Subcutaneous abdominal adipose tissue (tissue), 5 donors: ENCODE data around the gene CCDC85C.
A peak's percentile ranks its signal among the peaks of the same experiment; 100 is the strongest.

Source experiments
- H3K27ac ChIP-seq: one replicate; pipeline ENCODE4 v1.7.0; 2013; ENCODE audit warnings: low read depth, mild to moderate bottlenecking, inconsistent platforms, low read length, moderate library complexity
- H3K27me3 ChIP-seq, 5 donors: one replicate each; pipeline ENCODE4 v1.7.0; 2013; ENCODE audit warnings: low read length in 5 of 5, inconsistent platforms in 1 of 5; ENCODE audit not compliant: control insufficient read depth in 5 of 5, insufficient read depth in 4 of 5
- H3K36me3 ChIP-seq, 5 donors: one replicate each; pipeline ENCODE4 v1.7.0; 2013; ENCODE audit warnings: low read length in 5 of 5; ENCODE audit not compliant: control insufficient read depth in 5 of 5, insufficient read depth in 5 of 5
- H3K4me1 ChIP-seq, 5 donors: one replicate each; pipeline ENCODE4 v1.7.0; 2013; ENCODE audit warnings: low read length in 5 of 5, mild to moderate bottlenecking in 3 of 5, moderate library complexity in 1 of 5; ENCODE audit not compliant: control insufficient read depth in 5 of 5, insufficient read depth in 5 of 5
- H3K4me3 ChIP-seq, 5 donors: one replicate each; pipeline ENCODE4 v1.7.0; 2013; ENCODE audit warnings: low read length in 5 of 5, low read depth in 1 of 5
- H3K9ac ChIP-seq, 5 donors: one replicate each; pipeline ENCODE4 v1.7.0; 2013; ENCODE audit warnings: low read length in 5 of 5, mild to moderate bottlenecking in 4 of 5, moderate library complexity in 3 of 5
- H3K9me3 ChIP-seq, 5 donors: one replicate each; pipeline ENCODE4 v1.7.0; 2013; ENCODE audit warnings: low read length in 5 of 5; ENCODE audit not compliant: control insufficient read depth in 5 of 5
- donor health status: healthy.
- donor health status: healthy.
- donor health status: healthy.
- donor health status: healthy.
- donor health status: healthy.

The CCDC85C gene

GRCh38 chr14:99592394-99592793 is 11.6 kb downstream of the CCDC85C start:
- Histone ChIP-seq H3K9ac (peak overlapping the region in 1 of 5 donors; percentile 9), H3K4me1 (peaks cover 0 to 71% (median 34%) of the 10 kb centered on the region in 5 donors), H3K36me3 (no peaks in the 10 kb centered on the region), H3K27me3 (peaks cover 2 to 10% (median 5%) of the 10 kb centered on the region in 5 donors), H3K27ac (peak overlapping the region; percentile 70), H3K4me3 (no peak overlapping the region), H3K9me3 (no peaks in the 10 kb centered on the region)

GRCh38 chr14:99590746-99591555 is 13.1 kb downstream of the CCDC85C start:
- Histone ChIP-seq H3K27ac (no peak overlapping the region), H3K9ac (no peak overlapping the region), H3K4me1 (peaks cover 0 to 59% (median 20%) of the 10 kb centered on the region in 5 donors)

GRCh38 chr14:99589651-99590530 is 14.1 kb downstream of the CCDC85C start:
- Histone ChIP-seq H3K4me3 (no peak overlapping the region), H3K27ac (no peak overlapping the region), H3K9ac (no peak overlapping the region), H3K27me3 (peaks cover 2 to 10% (median 4%) of the 10 kb centered on the region in 5 donors), H3K4me1 (peaks cover 0 to 50% (median 20%) of the 10 kb centered on the region in 5 donors), H3K9me3 (no peaks in the 10 kb centered on the region), H3K36me3 (no peaks in the 10 kb centered on the region)

More at GRCh38 chr14:99590746-99591555, 13.1 kb downstream of the CCDC85C start:
- H3K9me3 ChIP-seq: no peaks in the 10 kb centered on the region
- no peaks in the 10 kb centered on the region for H3K36me3 ChIP-seq
- peaks cover 2 to 10% (median 4%) of the 10 kb centered on the region in 5 donors for H3K27me3 ChIP-seq
- H3K4me3 ChIP-seq: peak overlapping the region in 1 of 5 donors; percentile 7

- no peaks in the 10 kb centered on the region for H3K36me3 ChIP-seq
- H3K9me3 ChIP-seq: no peaks in the 10 kb centered on the region
- H3K27ac ChIP-seq: no peak overlapping the region
- H3K9ac ChIP-seq: no peak overlapping the region
- no peak overlapping the region for H3K4me3 ChIP-seq
- peaks cover 0 to 42% (median 20%) of the 10 kb centered on the region in 5 donors for H3K4me1 ChIP-seq
- H3K27me3 ChIP-seq: peaks cover 2 to 10% (median 4%) of the 10 kb centered on the region in 5 donors
Observed at GRCh38 chr14:99589031-99589441, 15.0 kb downstream of the CCDC85C start.

- H3K9me3 ChIP-seq: no peaks in the 10 kb centered on the region
- H3K9ac ChIP-seq: no peak overlapping the region
- H3K4me3 ChIP-seq: no peak overlapping the region
- no peaks in the 10 kb centered on the region for H3K36me3 ChIP-seq
- H3K27me3 ChIP-seq: peaks cover 2 to 10% (median 4%) of the 10 kb centered on the region in 5 donors
- H3K4me1 ChIP-seq: peaks cover 0 to 33% (median 14%) of the 10 kb centered on the region in 5 donors
- no peak overlapping the region for H3K27ac ChIP-seq
Observed at GRCh38 chr14:99587460-99588278, 16.3 kb downstream of the CCDC85C start.

GRCh38 chr14:99586761-99587459 is 17.1 kb downstream of the CCDC85C start:
- Histone ChIP-seq H3K36me3 (no peaks in the 10 kb centered on the region), H3K27ac (no peak overlapping the region)

GRCh38 chr14:99586054-99586760 is 17.8 kb downstream of the CCDC85C start:
- peaks cover 0 to 30% (median 9%) of the 10 kb centered on the region in 5 donors for H3K4me1 ChIP-seq
- no peak overlapping the region for H3K27ac ChIP-seq
- no peaks in the 10 kb centered on the region for H3K9me3 ChIP-seq
- no peak overlapping the region for H3K9ac ChIP-seq
- peaks cover 2 to 10% (median 7%) of the 10 kb centered on the region in 5 donors for H3K27me3 ChIP-seq
- H3K36me3 ChIP-seq: no peaks in the 10 kb centered on the region
- H3K4me3 ChIP-seq: no peak overlapping the region

More at GRCh38 chr14:99586761-99587459, 17.1 kb downstream of the CCDC85C start:
- Histone ChIP-seq H3K9me3 (no peaks in the 10 kb centered on the region), H3K9ac (no peak overlapping the region), H3K27me3 (peaks cover 2 to 10% (median 4%) of the 10 kb centered on the region in 5 donors), H3K4me3 (no peak overlapping the region), H3K4me1 (peaks cover 0 to 28% (median 12%) of the 10 kb centered on the region in 5 donors)

GRCh38 chr14:99584823-99585222 is 19.2 kb downstream of the CCDC85C start:
- Histone ChIP-seq H3K4me1 (peaks cover 0 to 21% (median 0%) of the 10 kb centered on the region in 5 donors), H3K27ac (no peak overlapping the region), H3K27me3 (peaks cover 0 to 13% (median 2%) of the 10 kb centered on the region in 5 donors), H3K9me3 (no peaks in the 10 kb centered on the region), H3K36me3 (no peaks in the 10 kb centered on the region), H3K4me3 (no peak overlapping the region), H3K9ac (no peak overlapping the region)
